Choroid plexus epithelial cell (primary cell): Measurements from ENCODE around the gene ITGA1.
A peak's percentile ranks its signal among the peaks of the same experiment; 100 is the strongest.

Source experiments
- DNase-seq: peaks from one replicate; pipeline ENCODE4 v3.0.0-alpha.2; 2010; ENCODE audit warnings: low read depth
- H3K4me3 ChIP-seq: 2 replicates; pipeline ENCODE4 v1.5.1; 2011; ENCODE audit warnings: low read depth, mild to moderate bottlenecking, control low read depth, low read length, moderate library complexity
- CTCF ChIP-seq: conservative IDR thresholded peaks from 2 replicates; pipeline ENCODE4 v1.5.1; 2011; ENCODE audit warnings: low read depth, mild to moderate bottlenecking, control low read depth, inconsistent platforms, low read length, moderate library complexity

Gene ITGA1

GRCh38 chr5:52888363-52888762, 100.6 kb downstream of the ITGA1 start:
- no peak overlapping the region for H3K4me3 ChIP-seq
- TF ChIP-seq CTCF = no peak
- no peak for DNase-seq

GRCh38 chr5:52892242-52892878, 104.6 kb downstream of the ITGA1 start:
- DNase-seq = no peak
- TF ChIP-seq CTCF = no peak
- no peak overlapping the region for H3K4me3 ChIP-seq

- peak; percentile 76 for DNase-seq
- TF ChIP-seq CTCF = no peak
- H3K4me3 ChIP-seq = no peak overlapping the region
These were observed 105.4 kb downstream of the ITGA1 start for GRCh38 chr5:52893105-52893504.

GRCh38 chr5:52893863-52894262, 106.1 kb downstream of the ITGA1 start:
- H3K4me3 ChIP-seq = no peak overlapping the region
- no peak for TF ChIP-seq CTCF
- no peak for DNase-seq

- no peak overlapping the region for H3K4me3 ChIP-seq
- TF ChIP-seq CTCF = no peak
- no peak for DNase-seq
These were observed 106.7 kb downstream of the ITGA1 start for GRCh38 chr5:52894451-52894850.

GRCh38 chr5:52895075-52895474, 107.4 kb downstream of the ITGA1 start:
- H3K4me3 ChIP-seq = no peak overlapping the region
- no peak for TF ChIP-seq CTCF
- DNase-seq = no peak

- TF ChIP-seq CTCF = no peak
- H3K4me3 ChIP-seq = no peak overlapping the region
- no peak for DNase-seq
These were observed 108.1 kb downstream of the ITGA1 start for GRCh38 chr5:52895572-52896413.
